Spleen (tissue), 7 donors: ENCODE data around the gene WDR55.

Experiments
- CTCF ChIP-seq, 11 experiments: fragments of 200-600 bp in 7 of 11; fragments of 450-650 bp in 4 of 11; sonication (generic) in 4 of 11; IDR thresholded peaks in 8 of 11; conservative IDR thresholded peaks in 3 of 11; 1 replicate in 7 of 11; 2 replicates in 4 of 11; pipeline versions ENCODE4 v1.4.0 to v1.8.0; 2016 to 2021; ENCODE audit warnings: antibody characterized with exemption in 11 of 11, inconsistent platforms in 4 of 11, mild to moderate bottlenecking in 1 of 11
- POLR2A ChIP-seq, 3 donors: fragments of 450-650 bp; IDR thresholded peaks; one replicate each; pipeline ENCODE4 v1.5.1; 2017; ENCODE audit warnings: antibody characterized with exemption in 3 of 3, mild to moderate bottlenecking in 1 of 3
- POLR2AphosphoS5 ChIP-seq, 3 donors: sonication (generic); formaldehyde crosslinking; IDR thresholded peaks; one replicate each; pipeline ENCODE4 v1.5.1; 2017; ENCODE audit warnings: antibody characterized with exemption in 3 of 3
- donor health status: DM: no; HTN: no; CAD: no; lungs with moderate emphysema.
- donor health status: DM: no; HTN: no; CAD: no.
- donor health status: DM: no; HTN: no; CAD: no.

GRCh38 chr5:140677947-140678346 lies 13.2 kb downstream of the WDR55 start:
- no peak for TF ChIP-seq POLR2AphosphoS5 (IDR thresholded peaks at IDR 0.05)
- no peak for TF ChIP-seq CTCF (IDR thresholded peaks at IDR 0.05 in 8 of 11, conservative IDR thresholded peaks at IDR 0.05 in 3 of 11)
- TF ChIP-seq POLR2A (IDR thresholded peaks at IDR 0.05), result no peak
